GM21723 (cell line): ENCODE results near the gene GPRIN1.
"Not testable (repeated sequence)": the region's sequence is repeated elsewhere in the genome, so short reads cannot be mapped to it uniquely, and the experiment has no call there.

Experiments used
- ATAC-seq: cut with Tn5 transposase; IDR thresholded peaks from one replicate; pipeline ENCODE4 v1.9.1; 2021; ENCODE audit warnings: mild to moderate bottlenecking, moderate library complexity; ENCODE audit not compliant: unreplicated experiment

GPRIN1 gene

GRCh38 chr5:176575488-176576422 lies 34.2 kb downstream of the GPRIN1 start:
- no peak for ATAC-seq

- ATAC-seq: no peak
These were observed 34.9 kb downstream of the GPRIN1 start for GRCh38 chr5:176575066-176575465.

DNA sequence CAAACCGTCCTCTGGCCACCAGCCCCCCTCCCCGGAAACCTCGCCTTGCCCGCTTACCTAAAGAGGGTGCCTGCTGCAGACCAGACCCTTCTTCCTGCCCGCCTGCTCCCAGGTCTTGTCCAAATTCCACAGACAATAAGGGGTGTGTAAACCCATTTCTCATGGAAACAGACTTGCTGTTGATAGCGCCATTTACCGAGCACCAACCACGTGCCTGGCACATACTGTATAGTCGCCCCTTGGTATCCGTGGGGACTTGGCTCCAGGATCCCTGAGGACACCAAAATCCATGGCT lies 35.7 kb downstream of the GPRIN1 start:
- ATAC-seq: no peak

DNA sequence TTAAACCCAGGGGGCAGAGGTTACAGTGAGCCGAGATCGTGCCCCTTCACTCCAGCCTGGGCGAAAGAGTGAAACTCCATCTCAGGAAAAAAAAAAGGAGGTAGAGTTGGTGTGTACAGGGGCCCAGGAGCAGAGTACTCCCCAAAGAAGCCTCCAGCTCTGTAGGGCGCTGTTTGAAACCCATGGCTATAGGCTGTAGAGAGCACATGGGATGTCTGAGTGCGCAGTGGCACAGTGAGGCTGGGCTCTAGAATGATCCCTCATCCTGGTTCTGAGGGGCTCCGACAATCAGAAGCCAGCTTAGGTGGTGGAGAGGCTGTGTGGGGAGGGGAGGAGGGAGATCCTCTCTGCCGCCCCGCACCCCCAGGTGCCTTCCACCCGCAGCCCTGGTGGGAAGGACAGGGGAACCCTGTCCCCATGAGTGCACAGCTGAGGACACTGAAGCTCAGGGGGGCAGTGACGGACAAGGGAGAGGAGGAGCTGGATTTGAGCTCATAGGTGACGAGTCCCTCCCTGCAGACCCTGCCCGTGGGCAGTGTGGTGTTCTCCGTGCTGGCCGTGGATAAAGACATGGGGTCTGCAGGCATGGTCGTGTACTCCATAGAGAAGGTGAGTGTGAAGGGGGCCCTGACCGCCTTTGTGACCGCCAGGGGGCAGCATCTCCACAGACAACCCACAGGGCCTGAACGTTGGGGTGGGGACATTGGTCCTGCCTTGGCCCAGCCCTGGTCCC lies 36.2 kb downstream of the GPRIN1 start:
- ATAC-seq: no peak

DNA sequence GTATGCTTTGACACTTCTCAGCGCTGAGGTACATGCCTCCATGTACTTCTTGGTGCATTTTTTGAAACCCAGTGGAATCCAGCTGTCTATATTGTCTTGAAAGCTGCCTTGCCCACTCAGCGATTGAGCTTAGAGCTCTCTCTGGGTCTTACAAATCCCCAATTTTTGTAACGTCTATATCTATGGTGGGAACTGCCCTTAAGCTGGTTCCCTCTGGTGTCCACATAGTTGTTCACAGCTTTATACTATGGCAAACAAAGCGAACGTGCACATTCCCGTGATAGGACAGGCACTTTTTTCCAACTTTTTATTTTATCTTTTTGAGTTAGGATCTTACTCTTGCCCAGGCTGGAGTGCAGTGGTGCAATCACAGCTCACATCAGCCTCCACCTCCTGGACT lies 39.9 kb downstream of the GPRIN1 start:
- ATAC-seq: no peak

GRCh38 chr5:176568657-176569056 lies 41.3 kb downstream of the GPRIN1 start:
- no peak for ATAC-seq

- ATAC-seq: no peak
These were observed 44.1 kb downstream of the GPRIN1 start for GRCh38 chr5:176565760-176566288.

DNA sequence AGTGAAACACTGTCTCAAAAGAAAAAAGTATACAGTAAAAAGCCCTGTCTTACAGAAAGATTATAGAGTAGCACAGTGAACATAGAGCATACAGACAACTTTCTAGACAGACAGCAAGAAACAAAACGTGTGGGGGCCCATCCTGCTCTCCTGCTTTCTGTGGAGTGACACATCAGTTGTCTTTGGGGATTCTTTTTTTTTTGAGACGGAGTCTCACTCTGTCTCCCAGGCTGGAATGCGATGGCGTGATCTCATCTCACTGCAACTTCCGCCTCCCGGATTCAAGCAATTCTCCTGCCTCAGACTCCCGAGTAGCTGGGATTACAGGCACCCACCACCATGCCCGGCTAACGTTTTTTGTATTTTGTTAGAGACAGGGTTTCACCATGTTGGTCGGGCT lies 46.0 kb downstream of the GPRIN1 start:
- ATAC-seq: no peak

DNA sequence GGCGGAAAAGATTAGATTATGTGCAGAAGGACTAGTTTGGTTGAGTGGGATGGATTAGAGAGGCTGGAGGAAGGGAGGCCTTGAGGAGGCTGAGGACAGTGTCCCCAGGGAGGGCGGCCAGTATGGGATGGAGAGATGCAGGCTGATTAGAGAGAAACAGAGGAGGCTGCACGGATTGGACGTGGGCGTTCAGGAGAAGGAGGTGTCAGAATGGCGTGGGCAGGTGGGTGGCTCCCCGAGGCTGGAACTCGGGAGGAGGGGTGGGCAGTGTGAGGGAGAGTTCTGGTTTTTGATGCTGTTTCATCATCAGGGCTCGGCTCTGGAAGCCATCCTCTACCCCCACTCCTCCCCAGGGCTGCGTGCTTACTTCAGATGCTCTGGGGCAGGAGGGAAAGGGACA lies 47.8 kb downstream of the GPRIN1 start:
- no peak for ATAC-seq

GRCh38 chr5:176561259-176561658 lies 48.7 kb downstream of the GPRIN1 start:
- no peak for ATAC-seq

DNA sequence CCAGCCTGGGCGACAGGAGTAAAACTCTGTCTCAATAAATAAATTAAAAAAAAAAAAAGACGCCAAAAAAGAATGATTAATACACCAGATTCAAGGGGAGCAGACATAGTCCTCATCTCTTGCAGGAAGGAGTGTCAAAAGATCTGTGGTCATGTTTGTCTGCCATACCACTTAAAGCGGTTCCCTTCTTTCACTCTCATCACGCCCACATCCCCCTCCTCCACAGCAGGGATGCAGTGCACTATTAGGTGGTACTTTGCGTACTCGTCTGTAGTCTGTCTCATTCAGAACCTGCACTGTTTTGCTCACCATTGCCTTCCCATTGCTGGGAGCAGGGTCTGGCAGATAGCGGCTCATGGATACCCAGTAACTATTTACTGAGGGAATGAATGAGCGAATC lies 49.6 kb downstream of the GPRIN1 start:
- no peak for ATAC-seq

DNA sequence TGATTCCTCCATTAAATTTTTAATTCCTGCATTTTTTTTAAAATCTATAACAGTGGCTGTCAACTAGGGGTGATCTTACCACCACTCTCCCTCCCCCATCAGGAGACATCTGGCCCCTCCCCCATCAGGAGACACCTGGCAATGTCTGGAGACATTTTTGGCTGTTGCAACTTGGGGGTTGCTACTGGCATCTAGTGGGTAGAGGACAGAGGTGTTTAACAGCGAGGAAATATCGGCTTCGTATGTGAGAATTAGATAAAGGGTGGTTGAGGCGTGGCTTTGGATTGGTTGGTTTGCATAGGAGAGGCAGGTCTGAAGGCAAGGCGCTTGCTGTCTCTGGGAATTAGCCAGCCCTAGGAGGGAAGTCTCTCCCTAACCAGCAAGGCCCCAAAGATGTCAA lies 50.3 kb downstream of the GPRIN1 start:
- no peak for ATAC-seq

DNA sequence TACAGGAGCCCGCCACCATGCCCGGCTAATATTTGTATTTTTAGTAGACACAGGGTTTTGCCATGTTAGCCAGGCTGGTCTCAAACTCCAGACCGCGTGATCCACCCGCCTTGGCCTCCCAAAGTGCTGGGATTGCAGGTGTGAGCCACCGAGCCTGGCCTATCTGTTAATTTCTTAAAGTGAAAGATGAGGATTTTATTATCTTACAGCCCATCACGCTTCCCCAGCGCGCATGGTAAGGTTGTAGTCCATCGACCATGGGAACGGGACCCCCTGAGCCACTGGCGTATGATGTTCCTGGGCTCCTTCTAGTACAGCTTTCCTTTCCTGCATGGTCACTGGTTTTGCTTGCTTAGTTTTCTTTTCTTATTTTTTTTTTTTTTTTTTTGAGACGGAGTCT lies 52.1 kb downstream of the GPRIN1 start:
- ATAC-seq: no peak

- ATAC-seq: no peak
These were observed 56.5 kb downstream of the GPRIN1 start for GRCh38 chr5:176553260-176554085.

- ATAC-seq: no peak
These were observed 57.6 kb downstream of the GPRIN1 start for GRCh38 chr5:176552332-176552869.

DNA sequence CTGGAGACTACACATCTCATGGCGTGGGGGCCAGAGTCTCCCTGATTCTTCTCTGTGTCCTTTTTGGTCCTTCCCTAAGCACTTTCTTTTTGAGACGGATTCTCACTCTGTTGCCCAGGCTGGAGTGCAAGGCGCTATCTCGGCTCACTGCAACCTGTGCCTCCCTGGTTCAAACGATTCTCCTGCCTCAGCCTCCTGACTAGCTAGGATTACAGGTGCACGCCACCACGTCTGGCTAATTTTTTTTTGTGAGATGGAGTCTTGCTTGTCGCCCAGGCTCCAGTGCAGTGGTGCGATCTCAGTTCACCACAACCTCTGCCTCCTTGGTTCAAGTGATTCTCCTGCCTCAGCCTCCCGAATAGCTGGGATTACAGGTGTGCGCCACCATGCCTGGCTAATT lies 59.0 kb downstream of the GPRIN1 start:
- ATAC-seq: not testable (repeated sequence)

DNA sequence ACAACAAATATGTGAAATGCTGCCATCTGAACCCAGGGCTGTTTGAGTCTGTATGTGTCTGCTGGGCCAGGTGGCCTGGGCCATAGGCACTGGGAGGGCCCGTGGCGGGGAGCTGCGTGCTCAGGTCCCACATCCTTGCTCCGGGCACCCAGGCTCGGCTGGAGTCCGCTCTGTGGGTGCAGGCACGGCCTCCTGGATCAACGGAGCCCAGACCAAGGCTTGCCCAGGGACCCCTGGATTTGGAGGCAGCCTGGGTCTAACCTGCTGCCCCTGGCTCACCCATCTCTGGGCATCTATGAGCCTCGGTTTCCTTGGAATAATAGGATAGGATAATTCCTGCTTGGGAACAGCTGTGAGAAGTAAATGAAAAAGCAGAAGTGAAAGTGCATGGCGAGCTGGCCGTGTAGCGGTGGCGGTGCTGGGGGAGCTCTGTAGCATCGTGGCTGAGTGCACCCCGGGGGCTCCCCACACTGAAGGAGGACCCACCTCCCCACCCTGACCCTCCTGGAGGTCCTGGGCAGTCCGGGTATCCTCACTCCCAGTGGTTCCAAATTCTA lies 59.6 kb downstream of the GPRIN1 start:
- peak; percentile 72 for ATAC-seq

GRCh38 chr5:176549871-176550270 lies 60.1 kb downstream of the GPRIN1 start:
- ATAC-seq: no peak

DNA sequence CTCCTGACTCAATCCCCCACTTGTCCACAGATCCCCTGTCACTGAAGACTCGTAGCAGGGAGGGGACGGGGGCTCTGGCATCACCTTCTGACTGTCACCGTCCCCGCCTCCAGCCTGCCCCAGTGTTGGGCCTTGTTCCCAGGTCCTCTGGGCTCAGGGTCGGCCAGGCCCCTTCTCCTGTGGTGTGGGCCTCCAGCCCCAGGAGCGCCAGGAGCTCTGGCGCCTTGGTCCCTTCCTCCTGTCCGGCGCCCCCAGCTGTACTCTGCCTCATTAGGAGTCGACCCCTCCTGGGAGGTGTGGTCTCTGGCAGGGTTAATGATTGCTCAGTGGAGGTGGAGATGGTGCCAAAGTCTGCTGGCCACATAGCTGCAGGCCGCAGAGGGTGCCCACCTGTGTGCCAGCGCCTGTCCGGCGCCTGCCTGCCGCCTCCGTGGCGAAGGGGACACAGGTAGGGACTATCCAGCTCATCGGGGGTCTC lies 61.0 kb downstream of the GPRIN1 start, which contains the start of gene CDHR2:
CDHR2 (plus strand) TSS at position 376 of the 478 bp plus-strand sequence. CDS start 16,011 bp downstream, outside the sequence.
- ATAC-seq: no peak

DNA sequence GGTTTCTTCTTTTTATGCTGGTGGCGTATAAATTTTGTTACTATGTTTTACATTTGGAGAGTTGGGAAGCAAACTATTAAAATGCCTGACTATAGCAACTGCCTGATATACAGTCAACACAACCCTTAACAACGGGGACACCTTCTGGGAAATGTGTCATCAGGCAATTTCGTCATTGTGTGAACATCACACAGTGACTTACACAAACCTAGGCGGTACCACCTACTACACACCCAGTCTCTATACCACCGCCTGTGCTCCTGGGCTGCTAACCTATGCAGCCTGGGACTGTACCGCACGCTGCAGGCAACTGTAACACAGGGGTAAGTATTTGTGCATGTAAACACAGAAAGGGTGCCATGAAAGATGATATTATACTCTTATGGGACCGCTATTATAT lies 62.2 kb downstream of the GPRIN1 start:
- ATAC-seq: no peak
